ENCODE results near the gene PRKCQ.

The PRKCQ gene

GRCh38 chr10:6418167-6418566, 161.9 kb downstream of the PRKCQ start:
- no peak for TF ChIP-seq CTCF (IDR thresholded peaks at IDR 0.05; ENCODE audit: low read length)
- TF ChIP-seq EZH2 (IDR thresholded peaks at IDR 0.05; ENCODE audit: borderline replicate concordance, low read length), result no peak
- H3K4me3 ChIP-seq (ENCODE audit: low read depth, low read length, poor library complexity, severe bottlenecking), result no peak overlapping the region
- no peak overlapping the region for H3K9ac ChIP-seq (ENCODE audit: low read length)
- no peaks in the 10 kb centered on the region for H3K4me1 ChIP-seq (ENCODE audit: insufficient read depth, low read length, severe bottlenecking)
- H4K20me1 ChIP-seq (ENCODE audit: insufficient read depth, low read length), result no peaks in the 10 kb centered on the region
- H3K79me2 ChIP-seq (ENCODE audit: insufficient read depth, low read length), result no peaks in the 10 kb centered on the region
- no peak overlapping the region for H2AFZ ChIP-seq (ENCODE audit: low read length)
- no peak overlapping the region for H3K4me2 ChIP-seq (ENCODE audit: low read length)
- H3F3A ChIP-seq (ENCODE audit: insufficient read depth, low read length), result no peaks in the 10 kb centered on the region
- H3K36me3 ChIP-seq (ENCODE audit: insufficient read depth, low read length), result no peaks in the 10 kb centered on the region
- no peaks in the 10 kb centered on the region for H3K9me2 ChIP-seq (ENCODE audit: low read depth, low read length)
- H3K27ac ChIP-seq (ENCODE audit: low read depth, low read length, poor library complexity, severe bottlenecking), result no peak overlapping the region
- H3K9me3 ChIP-seq (ENCODE audit: low read length), result 0 out of 2 replicates have a peak, but pooled peaks cover 3% of the 10 kb centered on the region
- H3K27me3 ChIP-seq (ENCODE audit: insufficient read depth, low read length), result no peaks in the 10 kb centered on the region

- no peak overlapping the region for H3K27ac ChIP-seq (ENCODE audit: low read depth, low read length, poor library complexity, severe bottlenecking)
- H3F3A ChIP-seq (ENCODE audit: insufficient read depth, low read length), result no peaks in the 10 kb centered on the region
- no peaks in the 10 kb centered on the region for H3K79me2 ChIP-seq (ENCODE audit: insufficient read depth, low read length)
- no peak overlapping the region for H3K4me3 ChIP-seq (ENCODE audit: low read depth, low read length, poor library complexity, severe bottlenecking)
- H2AFZ ChIP-seq (ENCODE audit: low read length), result no peak overlapping the region
- H3K4me1 ChIP-seq (ENCODE audit: insufficient read depth, low read length, severe bottlenecking), result no peaks in the 10 kb centered on the region
- TF ChIP-seq EZH2 (IDR thresholded peaks at IDR 0.05; ENCODE audit: borderline replicate concordance, low read length) (no peak), CTCF (IDR thresholded peaks at IDR 0.05; ENCODE audit: low read length) (peak; percentile 64)
- H3K27me3 ChIP-seq (ENCODE audit: insufficient read depth, low read length), result no peaks in the 10 kb centered on the region
- H3K36me3 ChIP-seq (ENCODE audit: insufficient read depth, low read length), result no peaks in the 10 kb centered on the region
- H3K4me2 ChIP-seq (ENCODE audit: low read length), result no peak overlapping the region
- H3K9me2 ChIP-seq (ENCODE audit: low read depth, low read length), result no peaks in the 10 kb centered on the region
- no peaks in the 10 kb centered on the region for H4K20me1 ChIP-seq (ENCODE audit: insufficient read depth, low read length)
- H3K9ac ChIP-seq (ENCODE audit: low read length), result no peak overlapping the region
- H3K9me3 ChIP-seq (ENCODE audit: low read length), result 0 out of 2 replicates have a peak, but pooled peaks cover 3% of the 10 kb centered on the region
Measured at GRCh38 chr10:6416892-6417512, 163.1 kb downstream of the PRKCQ start.

- Histone ChIP-seq H3K9ac (ENCODE audit: low read length) (no peak overlapping the region), H3K27me3 (ENCODE audit: insufficient read depth, low read length) (no peaks in the 10 kb centered on the region), H3K36me3 (ENCODE audit: insufficient read depth, low read length) (no peaks in the 10 kb centered on the region), H3K4me2 (ENCODE audit: low read length) (no peak overlapping the region), H3K9me2 (ENCODE audit: low read depth, low read length) (no peaks in the 10 kb centered on the region), H3K4me1 (ENCODE audit: insufficient read depth, low read length, severe bottlenecking) (peaks cover 11% of the 10 kb centered on the region), H3K4me3 (ENCODE audit: low read depth, low read length, poor library complexity, severe bottlenecking) (no peak overlapping the region), H3F3A (ENCODE audit: insufficient read depth, low read length) (no peaks in the 10 kb centered on the region), H3K79me2 (ENCODE audit: insufficient read depth, low read length) (no peaks in the 10 kb centered on the region), H2AFZ (ENCODE audit: low read length) (no peak overlapping the region), H3K27ac (ENCODE audit: low read depth, low read length, poor library complexity, severe bottlenecking) (no peak overlapping the region), H3K9me3 (ENCODE audit: low read length) (no peaks in the 10 kb centered on the region), H4K20me1 (ENCODE audit: insufficient read depth, low read length) (no peaks in the 10 kb centered on the region)
- TF ChIP-seq CTCF (IDR thresholded peaks at IDR 0.05; ENCODE audit: low read length) (no peak), EZH2 (IDR thresholded peaks at IDR 0.05; ENCODE audit: borderline replicate concordance, low read length) (no peak)
Measured at GRCh38 chr10:6411436-6411835, 168.6 kb downstream of the PRKCQ start.
